Measurements from ENCODE around the gene LDHAL6B. TPM values are rescaled to one million over a fixed set of nuclear protein-coding genes. Genes with fewer than 3 reads are reported as not detected.
"Not testable (repeated sequence)": the region's sequence is repeated elsewhere in the genome, so short reads cannot be mapped to it uniquely, and the experiment has no call there.

Gene LDHAL6B
- polyA plus RNA-seq (2013, experiment 1 of 2; ENCODE audit: insufficient read length), result 0.12 TPM
- polyA plus RNA-seq (2013, experiment 2 of 2; ENCODE audit: insufficient read length), result 0.22 TPM

GRCh38 chr15:59206623-59207183 lies at the start of gene LDHAL6B:
LDHAL6B (plus strand) TSS chr15:59206843; CDS start chr15:59206941, 98 bp downstream.
- no peak for DNase-seq

DNA sequence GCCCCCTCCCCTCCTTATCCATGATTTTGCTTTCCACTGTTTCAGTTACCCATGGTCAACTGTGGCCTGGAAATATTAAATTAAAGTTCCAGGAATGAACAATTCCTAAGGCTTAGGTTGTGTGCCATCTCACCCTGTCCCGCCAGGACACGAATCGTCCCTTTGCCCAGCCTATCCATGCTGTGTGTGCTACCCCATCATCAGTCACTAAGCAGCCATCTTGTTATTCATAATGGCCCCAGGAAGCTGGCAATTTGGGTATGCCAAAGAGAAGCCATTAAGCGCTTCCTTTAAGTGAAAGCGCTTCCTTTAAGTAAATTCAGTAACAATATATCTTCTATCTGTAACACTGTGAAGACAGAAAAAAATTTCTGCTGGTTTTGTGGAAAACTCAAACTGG lies 49.2 kb upstream of the LDHAL6B start:
- DNase-seq, result no peak

- no peak for DNase-seq
These were observed 48.6 kb upstream of the LDHAL6B start for GRCh38 chr15:59157840-59158700.

DNA sequence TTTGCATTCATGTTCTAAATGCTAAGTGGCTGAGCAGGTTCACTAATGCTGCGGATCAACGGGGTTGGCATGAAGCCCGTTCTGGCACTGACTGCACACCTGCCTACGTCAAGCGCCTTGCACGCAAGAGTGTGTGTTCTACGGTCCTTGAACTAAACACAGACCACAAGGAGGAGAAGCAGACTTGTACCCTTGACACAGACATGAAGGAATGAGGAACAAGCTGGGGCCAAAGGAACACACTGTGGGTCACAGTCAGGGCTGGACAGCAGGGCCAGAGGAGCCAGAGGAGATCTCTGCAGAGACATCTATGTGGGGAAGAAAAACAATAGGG lies 48.0 kb upstream of the LDHAL6B start:
- DNase-seq, result no peak

DNA sequence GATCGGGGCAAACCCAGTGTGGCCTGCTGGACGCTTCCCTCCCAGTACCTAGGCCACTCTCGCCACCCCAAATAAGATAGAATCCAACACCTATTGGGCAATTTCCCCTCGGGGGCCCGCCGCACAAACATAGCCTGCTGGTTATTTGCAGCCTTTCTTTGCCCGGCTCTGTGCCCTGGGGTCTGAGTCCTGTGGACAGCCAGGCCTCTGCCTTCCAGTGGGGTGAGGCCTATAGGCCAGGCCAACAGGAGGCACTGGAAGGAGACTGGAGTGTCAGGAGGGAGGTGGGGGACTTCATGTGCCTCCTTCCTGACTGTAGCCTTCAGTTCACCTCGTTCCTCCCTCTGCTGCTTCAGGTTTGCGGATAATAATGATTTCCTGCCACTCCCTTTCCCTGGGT lies 47.4 kb upstream of the LDHAL6B start:
- DNase-seq, result no peak

- no peak for DNase-seq
These were observed 45.6 kb upstream of the LDHAL6B start for GRCh38 chr15:59160880-59161593.

GRCh38 chr15:59162080-59162479 lies 44.6 kb upstream of the LDHAL6B start:
- not testable (repeated sequence) for DNase-seq

DNA sequence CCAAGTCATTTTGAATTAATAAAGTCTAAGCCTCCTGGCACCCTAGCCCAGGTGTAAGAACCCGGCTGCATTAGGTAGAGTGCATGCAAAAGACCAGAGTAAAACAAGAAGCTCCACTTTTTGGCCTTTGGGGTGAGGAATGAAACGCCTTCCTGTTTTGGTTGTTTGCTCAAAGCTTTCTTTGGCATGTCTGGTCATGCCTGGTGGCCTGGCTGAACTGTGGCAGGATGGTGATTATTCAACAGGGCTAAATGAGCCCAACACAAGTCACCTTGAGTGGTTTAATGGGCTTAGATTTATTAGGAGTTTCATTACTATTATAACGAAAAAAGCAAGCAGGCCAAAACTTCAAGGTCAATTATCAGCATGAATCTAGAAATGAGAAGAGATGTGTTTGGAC lies 40.9 kb upstream of the LDHAL6B start:
- no peak for DNase-seq

DNA sequence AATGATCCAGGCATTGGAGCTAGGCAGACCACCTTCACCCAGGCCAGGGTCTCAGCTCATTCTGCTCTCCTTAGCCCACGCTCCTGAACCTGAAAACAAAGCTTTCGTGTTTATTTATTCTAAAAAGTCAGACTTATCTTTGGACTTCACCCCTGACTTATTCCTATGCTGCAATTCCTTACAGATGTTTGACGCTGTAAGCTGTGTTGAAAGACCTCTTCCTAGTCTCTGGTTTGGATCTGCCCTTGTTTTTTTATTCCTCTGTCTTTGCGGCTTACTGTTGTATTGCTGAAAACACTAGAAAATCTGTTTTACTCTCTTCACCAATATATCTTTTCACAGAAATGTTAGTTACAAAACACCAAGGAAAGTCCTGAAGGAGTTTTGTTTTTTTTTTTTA lies 40.5 kb upstream of the LDHAL6B start:
- no peak for DNase-seq

- DNase-seq, result no peak
These were observed 39.9 kb upstream of the LDHAL6B start for GRCh38 chr15:59166601-59167265.

GRCh38 chr15:59168536-59168935 lies 38.1 kb upstream of the LDHAL6B start:
- peak; percentile 54 for DNase-seq

DNA sequence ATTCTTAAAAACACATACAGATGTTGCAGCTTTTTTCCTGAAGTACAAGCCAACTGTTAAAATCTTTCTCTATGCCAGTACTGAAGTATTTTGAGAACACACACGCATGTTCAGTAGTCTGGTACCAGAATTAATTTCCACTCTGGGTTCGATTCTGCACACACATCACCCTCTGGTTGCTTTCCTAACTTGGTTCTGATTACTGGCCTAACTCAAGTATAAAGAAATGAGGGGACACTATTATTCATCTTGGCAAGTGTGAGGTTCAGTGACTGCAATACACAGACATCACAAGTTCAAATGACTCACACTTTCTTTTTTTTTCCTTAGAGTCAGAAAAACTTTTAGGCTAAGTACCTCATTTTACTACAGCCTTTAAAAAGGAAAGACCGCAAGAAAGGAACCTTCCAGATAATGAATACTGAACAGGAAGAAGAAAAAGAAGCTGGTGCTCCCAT lies 37.4 kb upstream of the LDHAL6B start:
- peak; percentile 75 for DNase-seq

GRCh38 chr15:59170295-59171066 lies 36.2 kb upstream of the LDHAL6B start:
- peak; percentile 76 for DNase-seq

DNA sequence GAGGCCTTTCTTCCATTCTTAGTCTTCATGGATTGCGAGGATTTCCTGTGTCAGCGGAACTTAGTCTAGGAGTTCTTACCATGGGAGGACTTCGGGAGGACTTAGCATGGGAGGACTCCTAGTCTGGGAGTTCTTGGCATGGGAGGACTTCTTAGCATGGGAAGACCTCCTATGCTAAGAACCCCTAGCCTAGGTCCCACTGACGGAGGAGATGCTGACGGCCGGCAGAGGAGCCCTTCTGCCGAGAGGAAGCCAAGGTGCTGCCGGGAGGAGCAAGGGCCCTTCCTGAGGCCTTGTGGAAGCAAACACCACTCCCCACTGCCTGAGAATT lies 35.6 kb upstream of the LDHAL6B start:
- no peak for DNase-seq

DNA sequence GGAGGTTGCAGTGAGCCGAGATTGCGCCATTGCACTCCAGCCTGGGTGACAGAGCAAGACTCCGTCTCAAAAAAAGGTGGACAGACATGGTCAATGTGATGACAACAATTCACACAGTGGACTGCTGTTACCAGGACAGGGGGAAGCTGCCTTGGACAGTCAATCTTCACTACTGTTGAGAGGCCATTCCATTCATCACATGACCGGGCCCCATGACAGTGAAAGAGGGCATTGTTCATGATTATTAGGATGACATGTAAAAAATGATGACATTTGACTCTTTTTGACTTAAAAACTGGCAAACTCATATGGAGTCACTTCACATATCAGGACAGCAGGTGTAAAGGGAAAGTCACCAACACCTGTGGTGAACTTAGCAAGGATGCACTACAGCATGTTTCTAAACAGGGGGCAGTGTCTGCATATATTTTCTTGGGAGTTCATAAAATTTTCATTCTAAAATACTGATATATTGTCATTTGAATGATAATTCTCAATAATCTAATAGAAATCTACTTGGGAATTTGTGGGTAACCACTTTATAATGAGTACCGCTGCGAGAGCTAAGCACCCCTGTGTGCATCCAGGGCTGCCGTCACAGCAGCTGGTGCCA lies 34.2 kb upstream of the LDHAL6B start:
- no peak for DNase-seq

- no peak for DNase-seq
These were observed 33.4 kb upstream of the LDHAL6B start for GRCh38 chr15:59173194-59173593.

GRCh38 chr15:59174151-59174834 lies 32.4 kb upstream of the LDHAL6B start:
- peak; percentile 62 for DNase-seq

DNA sequence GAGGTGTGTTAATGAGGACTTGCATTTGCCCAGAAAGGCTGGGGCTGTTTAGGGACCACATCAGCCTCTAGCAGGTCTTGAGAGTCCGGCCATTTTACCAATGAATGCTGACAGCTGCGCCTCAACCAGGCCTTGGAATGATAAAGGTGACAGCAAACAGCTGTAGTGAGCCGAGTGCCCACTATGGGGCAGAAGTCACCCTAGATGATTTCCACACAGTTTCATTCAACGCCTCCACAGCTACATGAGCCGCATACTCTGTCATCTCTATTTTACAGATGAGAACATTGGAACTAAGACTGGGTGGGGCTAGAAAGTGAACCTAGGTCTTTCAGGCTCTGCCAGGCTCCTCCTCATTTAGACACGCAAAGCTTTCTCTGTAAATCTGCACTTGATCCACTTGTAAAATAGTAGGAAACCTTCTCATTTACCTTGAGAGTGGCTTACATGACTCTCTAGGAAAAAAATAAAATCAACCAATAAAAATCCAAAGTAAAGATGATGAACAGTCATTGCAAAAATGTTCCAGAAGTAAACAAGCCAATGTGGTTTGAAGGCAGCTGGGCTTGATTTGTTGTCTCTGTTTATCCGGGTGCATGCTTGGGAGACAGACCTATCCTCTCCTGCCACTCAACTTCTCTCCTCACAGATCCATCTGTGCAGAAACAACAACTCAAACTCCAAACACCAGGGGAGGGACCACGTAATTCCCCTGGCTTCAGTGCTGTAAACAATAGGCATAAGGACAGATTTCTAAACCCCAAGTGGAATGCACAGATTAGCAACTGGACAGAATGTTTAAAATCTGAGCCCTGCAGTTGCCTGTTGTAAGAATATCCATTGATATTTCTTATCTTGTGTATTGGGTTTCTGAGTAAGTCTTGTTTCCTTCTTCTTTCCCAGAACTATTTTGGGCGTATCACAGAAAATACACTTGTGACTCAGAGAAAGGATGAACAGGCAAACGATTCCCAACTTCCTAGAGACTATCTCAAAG lies 31.5 kb upstream of the LDHAL6B start:
- DNase-seq, result peak; percentile 75

- peak; percentile 33 for DNase-seq
These were observed 29.9 kb upstream of the LDHAL6B start for GRCh38 chr15:59176653-59177316.

All from fibroblast of skin of back (primary cell).